MCF 10A (cell line): ENCODE results near the gene TSPYL4. TPM values are rescaled to one million over a fixed set of nuclear protein-coding genes. Genes with fewer than 3 reads are reported as not detected.

Source experiments
- BruUV-seq: library from RNA; stranded (reverse); fragments of 400-500 nt; replicated peaks from 2 replicates; lab custom pipeline; 2021; lab: Mats Ljungman, UMichigan
- CTCF ChIA-PET: fragments of 300-600 bp; sonication (Branson Sonifier 250); formaldehyde crosslinking; extraction: SDS; loops from one replicate; lab custom pipeline; 2021; ENCODE audit warnings: antibody characterized with exemption, inconsistent platforms; lab: Yijun Ruan, JAX
- POLR2A ChIA-PET: fragments of 300-600, 350-650 bp; sonication (Branson Sonifier 250); formaldehyde crosslinking; extraction: SDS; loops from one replicate; lab custom pipeline; 2020; ENCODE audit warnings: antibody characterized with exemption, inconsistent platforms; lab: Yijun Ruan, JAX
- DNase-seq: peaks from one replicate; pipeline ENCODE4 v3.0.0-alpha.2; 2018; ENCODE audit not compliant: unreplicated experiment
- H3K27ac Mint-ChIP-seq: one replicate; pipeline ENCODE4 v1.8.0; 2022; ENCODE audit warnings: mild to moderate bottlenecking, low read depth, mixed read lengths; ENCODE audit not compliant: unreplicated experiment
- H3K27me3 Mint-ChIP-seq: one replicate; pipeline ENCODE4 v1.8.0; 2022; ENCODE audit warnings: mixed read lengths; ENCODE audit not compliant: insufficient read depth, unreplicated experiment
- H3K36me3 Mint-ChIP-seq: one replicate; pipeline ENCODE4 v1.8.0; 2022; ENCODE audit warnings: mild to moderate bottlenecking, moderate library complexity, mixed read lengths; ENCODE audit not compliant: insufficient read depth, unreplicated experiment
- H3K4me1 Mint-ChIP-seq: one replicate; pipeline ENCODE4 v1.8.0; 2022; ENCODE audit warnings: mixed read lengths; ENCODE audit not compliant: insufficient read depth, unreplicated experiment
- H3K4me3 Mint-ChIP-seq: one replicate; pipeline ENCODE4 v1.8.0; 2022; ENCODE audit warnings: mild to moderate bottlenecking, moderate library complexity, mixed read lengths; ENCODE audit not compliant: unreplicated experiment
- H3K9me3 Mint-ChIP-seq: one replicate; pipeline ENCODE4 v1.8.0; 2022; ENCODE audit warnings: mixed read lengths; ENCODE audit not compliant: unreplicated experiment
- intact Hi-C: fragments of 100-400 bp; cut with micrococcal nuclease; formaldehyde crosslinking; loops from 2 replicates; pipeline ENCODE4 v1.14.1; 2022
- total RNA-seq: library from RNA; stranded (reverse); gene quantifications from 2 replicates; pipeline ENCODE4 v1.2.3, GENCODE V29; 2022
- TF ChIP-seq, protein P1 (sequence below): fragments of 200-600 bp; IDR thresholded peaks from one replicate; pipeline ENCODE4 v1.8.0; 2022; ENCODE audit warnings: antibody characterized with exemption, mild to moderate bottlenecking; ENCODE audit not compliant: unreplicated experiment

TSPYL4 gene
- total RNA-seq, 1 experiment from 2014 or later = 9.1 TPM

DNA sequence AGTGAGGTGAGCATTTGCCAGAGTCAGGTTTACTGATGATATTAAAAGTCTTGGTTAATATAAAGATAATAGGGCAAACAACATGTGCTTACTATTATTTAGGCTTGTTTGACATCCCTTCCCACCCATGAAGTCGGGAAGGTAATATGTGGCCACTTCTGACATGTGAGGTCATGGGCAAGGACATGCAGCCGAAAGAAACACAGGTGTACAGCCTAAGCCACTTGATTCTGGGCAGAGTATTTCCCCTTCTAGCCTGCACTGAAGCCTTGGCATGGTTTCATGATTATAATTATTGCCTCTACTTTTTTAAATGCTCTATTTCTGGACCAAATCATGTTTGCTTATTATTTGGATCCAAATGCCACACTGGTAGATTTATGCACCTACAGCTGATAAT, 52.3 kb downstream of the TSPYL4 start:
- H3K36me3 Mint-ChIP-seq = peaks cover 15% of the 10 kb centered on the region
- H3K4me3 Mint-ChIP-seq = no peak overlapping the region
- H3K27me3 Mint-ChIP-seq = no peaks in the 10 kb centered on the region
- no TSS peak for BruUV-seq
- ChIA-PET CTCF (no interaction called here), POLR2A (no interaction called here)
- no peaks in the 10 kb centered on the region for H3K9me3 Mint-ChIP-seq
- intact Hi-C loops = no loop called here
- TF ChIP-seq, protein P1, sequence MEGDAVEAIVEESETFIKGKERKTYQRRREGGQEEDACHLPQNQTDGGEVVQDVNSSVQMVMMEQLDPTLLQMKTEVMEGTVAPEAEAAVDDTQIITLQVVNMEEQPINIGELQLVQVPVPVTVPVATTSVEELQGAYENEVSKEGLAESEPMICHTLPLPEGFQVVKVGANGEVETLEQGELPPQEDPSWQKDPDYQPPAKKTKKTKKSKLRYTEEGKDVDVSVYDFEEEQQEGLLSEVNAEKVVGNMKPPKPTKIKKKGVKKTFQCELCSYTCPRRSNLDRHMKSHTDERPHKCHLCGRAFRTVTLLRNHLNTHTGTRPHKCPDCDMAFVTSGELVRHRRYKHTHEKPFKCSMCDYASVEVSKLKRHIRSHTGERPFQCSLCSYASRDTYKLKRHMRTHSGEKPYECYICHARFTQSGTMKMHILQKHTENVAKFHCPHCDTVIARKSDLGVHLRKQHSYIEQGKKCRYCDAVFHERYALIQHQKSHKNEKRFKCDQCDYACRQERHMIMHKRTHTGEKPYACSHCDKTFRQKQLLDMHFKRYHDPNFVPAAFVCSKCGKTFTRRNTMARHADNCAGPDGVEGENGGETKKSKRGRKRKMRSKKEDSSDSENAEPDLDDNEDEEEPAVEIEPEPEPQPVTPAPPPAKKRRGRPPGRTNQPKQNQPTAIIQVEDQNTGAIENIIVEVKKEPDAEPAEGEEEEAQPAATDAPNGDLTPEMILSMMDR = no peak
- DNase-seq = no peak
- peaks cover 14% of the 10 kb centered on the region for H3K4me1 Mint-ChIP-seq
- no peak overlapping the region for H3K27ac Mint-ChIP-seq

DNA sequence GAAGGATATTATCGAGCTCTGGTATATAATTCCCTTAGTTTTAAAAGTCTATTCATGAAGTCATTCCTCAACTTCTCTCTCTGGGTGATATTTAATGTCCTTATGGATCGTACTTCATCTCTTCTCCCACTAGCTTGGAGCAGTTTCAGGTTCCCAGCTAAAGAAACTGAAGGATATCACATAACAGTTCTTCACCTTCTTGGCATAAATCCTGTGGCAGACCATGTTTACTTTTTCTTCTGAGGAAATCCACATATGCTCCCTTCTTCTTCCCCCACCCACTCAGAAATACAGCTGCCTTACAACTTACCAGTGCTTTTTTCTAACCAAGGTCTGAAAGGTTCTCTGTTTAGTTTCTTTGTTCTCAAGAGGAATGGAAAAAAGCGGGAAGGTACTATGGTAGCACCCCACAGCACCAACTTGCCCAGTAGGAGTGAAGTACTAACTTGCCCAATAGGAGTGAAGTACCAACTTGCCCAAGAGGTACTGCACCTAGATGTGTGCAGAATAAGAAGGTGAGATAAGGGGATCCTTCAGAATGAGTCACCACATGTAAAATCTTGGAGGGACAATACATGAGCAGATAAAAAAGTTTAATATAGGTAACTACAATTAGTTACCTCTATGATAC, 53.1 kb downstream of the TSPYL4 start:
- intact Hi-C loops = no loop called here
- ChIA-PET CTCF (interaction anchor here (0.8 kb wide), 1 partner anchor 24 kb away, joined by 3 read pairs; no protein-coding TSS in a partner anchor), POLR2A (interaction anchor here (0.7 to 0.8 kb wide), 2 partner anchors 9 to 144 kb away, joined by 3 read pairs; no protein-coding TSS in a partner anchor)
- Mint-ChIP-seq H3K9me3 (no peaks in the 10 kb centered on the region), H3K4me1 (peaks cover 14% of the 10 kb centered on the region), H3K27me3 (no peaks in the 10 kb centered on the region), H3K27ac (no peak overlapping the region), H3K4me3 (no peak overlapping the region), H3K36me3 (peaks cover 15% of the 10 kb centered on the region)
- no TSS peak for BruUV-seq
- DNase-seq = no peak
- TF ChIP-seq, protein P1 = no peak

Other genes with a start within 250 kb of the TSPYL4 start
- gene FRK, start 193.2 kb downstream of the TSPYL4 start, total RNA-seq = 0.82 and 0.98 TPM in 2 replicates
- 16.5 and 27.6 TPM in 2 replicates for gene NT5DC1, start 153.2 kb downstream of the TSPYL4 start, total RNA-seq
- gene COL10A1, start 127.9 kb downstream of the TSPYL4 start, total RNA-seq = not detected in 2 replicates
- 67.4 and 85.0 TPM in 2 replicates for gene TSPYL1, start 25.9 kb upstream of the TSPYL4 start, total RNA-seq
- gene DSE, start 116.9 kb upstream of the TSPYL4 start, total RNA-seq = 66.0 and 86.5 TPM in 2 replicates
- not detected in 2 replicates for gene CALHM6, start 207.3 kb upstream of the TSPYL4 start, total RNA-seq